Sigmoid colon (tissue), 3 donors: ENCODE measurements around the gene POLRMT.

Source experiments
- CTCF ChIP-seq, 4 experiments: fragments of 450-650 bp in 3 of 4; fragments of 200-600 bp in 1 of 4; IDR thresholded peaks; one replicate each; pipeline ENCODE4 v1.5.1; 2016 to 2019; ENCODE audit warnings: antibody characterized with exemption in 4 of 4, mild to moderate bottlenecking in 3 of 4, moderate library complexity in 2 of 4
- POLR2A ChIP-seq, 2 donors: fragments of 450-650 bp; IDR thresholded peaks; one replicate each; pipeline ENCODE4 v1.6.1; 2016; ENCODE audit warnings: antibody characterized with exemption in 2 of 2, mild to moderate bottlenecking in 2 of 2, moderate library complexity in 2 of 2

- TF ChIP-seq POLR2A (IDR thresholded peaks at IDR 0.05) (no peak), CTCF (IDR thresholded peaks at IDR 0.05) (no peak)
Observed at GRCh38 chr19:632579-633067, 714 bp downstream of the POLRMT start.
